Ecto neural progenitor cell (in vitro differentiated cells): ENCODE measurements around the gene SLC25A21.
"Not testable (repeated sequence)": the region's sequence is repeated elsewhere in the genome, so short reads cannot be mapped to it uniquely, and the experiment has no call there.

Experiments
- DNase-seq: peaks from one replicate; pipeline ENCODE4 v3.0.0-alpha.2; 2018; ENCODE audit warnings: low spot score

Gene SLC25A21

DNA sequence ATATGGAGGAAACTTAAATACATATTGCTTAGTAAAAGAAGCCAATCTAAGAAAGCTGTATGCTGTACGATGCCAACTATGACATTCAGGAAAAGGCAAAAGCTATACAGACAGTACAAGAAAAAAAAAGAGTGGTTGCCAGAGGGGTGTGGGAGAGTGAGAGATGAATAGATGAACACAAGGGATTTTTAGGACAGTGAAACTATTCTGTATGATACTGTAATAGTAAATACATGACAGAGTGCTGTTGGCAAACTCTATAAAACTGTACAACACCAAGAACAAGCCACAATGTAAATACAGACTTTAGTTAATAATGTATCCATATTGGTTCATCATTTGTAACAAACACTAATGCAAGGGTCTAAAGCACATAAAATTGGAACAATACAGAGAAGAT lies 14.5 kb upstream of the SLC25A21 start:
- no peak for DNase-seq

DNA sequence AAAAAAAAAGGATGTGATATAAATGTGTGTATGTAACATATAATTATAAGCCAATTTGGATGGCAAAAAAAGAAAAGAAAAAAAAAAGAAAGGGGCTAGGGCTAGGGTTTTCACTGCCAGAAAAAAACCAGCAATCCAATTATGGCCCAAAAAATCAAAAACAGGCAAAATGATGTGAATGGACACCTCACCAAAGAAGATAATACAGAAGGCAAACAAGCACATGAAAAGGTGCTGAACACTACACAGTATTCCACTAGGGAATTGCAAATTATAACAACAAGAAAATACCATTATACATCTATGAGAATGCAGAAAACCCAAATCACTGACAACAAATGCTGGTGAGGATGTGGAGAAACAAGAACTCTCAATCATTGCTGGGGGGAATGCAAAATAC lies 13.3 kb upstream of the SLC25A21 start:
- DNase-seq, result no peak

- DNase-seq, result not testable (repeated sequence)
These were observed 12.1 kb upstream of the SLC25A21 start for GRCh38 chr14:37184520-37184919.

GRCh38 chr14:37181441-37181840 lies 9.0 kb upstream of the SLC25A21 start:
- no peak for DNase-seq

DNA sequence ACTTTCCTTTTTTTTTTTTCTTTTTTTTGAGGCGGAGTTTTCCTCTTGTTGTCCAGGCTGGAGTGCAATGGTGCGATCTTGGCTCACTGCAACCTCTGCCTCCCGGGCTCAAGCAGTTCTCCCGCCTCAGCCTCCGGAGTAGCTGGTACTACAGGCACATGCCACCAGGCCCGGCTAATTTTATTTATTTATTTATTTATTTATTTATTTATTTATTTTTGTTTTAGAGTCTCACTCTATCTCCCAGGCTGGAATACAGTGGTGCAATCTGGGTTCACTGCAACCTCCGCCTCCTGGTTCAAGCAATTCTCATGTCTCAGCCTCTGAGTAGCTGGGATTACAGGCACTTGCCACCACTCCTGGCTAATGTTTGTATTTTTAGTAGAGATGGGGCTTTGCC lies 8.5 kb upstream of the SLC25A21 start:
- DNase-seq, result not testable (repeated sequence)

- no peak for DNase-seq
These were observed 7.6 kb upstream of the SLC25A21 start for GRCh38 chr14:37179896-37180502.

DNA sequence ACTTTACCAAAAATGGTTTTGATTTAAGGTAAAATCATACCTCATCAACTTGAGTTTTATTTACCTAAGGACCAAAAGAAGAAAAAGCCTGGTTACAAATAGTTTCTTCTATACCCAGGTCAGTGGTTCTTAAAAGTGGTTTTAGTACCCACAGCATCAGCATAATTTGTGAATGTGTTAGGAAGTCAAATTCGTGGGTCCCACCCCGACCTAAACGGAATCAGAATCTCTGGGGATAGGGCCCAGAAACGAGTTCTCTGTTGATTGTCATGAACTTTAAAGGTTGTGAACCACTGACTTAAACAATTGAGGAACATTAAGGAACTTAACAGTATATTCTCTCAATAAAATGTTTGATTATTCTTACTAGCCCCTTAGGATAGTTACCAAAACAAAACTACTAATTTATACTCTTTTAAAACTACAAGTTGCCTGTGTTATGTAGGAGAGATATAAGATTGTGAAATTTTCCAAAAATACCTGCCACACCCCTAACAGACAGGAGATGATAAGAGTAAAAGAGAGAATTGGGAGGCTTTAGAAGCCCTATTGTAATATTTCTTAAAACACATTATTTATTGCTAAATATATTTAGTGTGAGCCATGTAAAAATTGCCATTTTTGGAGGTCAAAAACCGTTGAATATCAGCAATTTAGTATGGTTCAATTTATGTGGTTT lies 669 bp upstream of the SLC25A21 start:
- DNase-seq, result no peak

DNA sequence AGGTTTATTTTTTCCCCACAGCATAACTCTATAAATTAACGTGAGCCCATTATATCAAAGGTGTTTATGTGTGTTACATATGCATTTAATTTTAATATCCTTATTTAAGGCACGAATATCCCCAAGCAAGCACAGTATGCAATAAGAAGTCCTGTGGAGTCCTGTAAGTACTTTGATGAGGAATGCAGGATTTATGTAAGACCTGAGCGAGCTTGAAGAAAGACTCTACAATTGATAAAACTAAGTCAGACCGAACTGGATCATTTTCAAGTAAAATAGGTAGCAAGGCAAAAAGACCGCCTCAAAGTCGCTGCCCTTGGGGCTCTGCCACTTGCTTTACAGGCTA lies 755 bp downstream of the SLC25A21 start:
- no peak for DNase-seq

DNA sequence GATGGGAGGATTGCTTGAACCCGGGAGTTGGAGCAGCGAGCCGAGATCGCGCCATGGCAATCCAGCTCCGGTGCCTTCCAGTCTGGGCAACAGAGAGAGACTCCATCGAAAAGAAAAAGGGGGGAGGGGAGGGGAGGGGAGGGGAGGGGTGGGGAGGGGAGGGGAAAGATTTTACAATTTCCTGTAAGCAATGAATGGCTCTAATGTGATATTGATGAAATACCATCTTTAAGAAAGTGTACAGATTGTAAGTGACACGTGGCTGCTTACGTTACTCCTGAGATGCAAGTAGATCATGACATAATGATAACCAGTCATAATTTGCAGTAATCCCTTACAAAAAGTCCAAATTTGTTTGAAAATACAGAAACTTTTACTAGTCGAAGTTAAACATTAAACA lies 1.4 kb downstream of the SLC25A21 start:
- DNase-seq, result no peak

DNA sequence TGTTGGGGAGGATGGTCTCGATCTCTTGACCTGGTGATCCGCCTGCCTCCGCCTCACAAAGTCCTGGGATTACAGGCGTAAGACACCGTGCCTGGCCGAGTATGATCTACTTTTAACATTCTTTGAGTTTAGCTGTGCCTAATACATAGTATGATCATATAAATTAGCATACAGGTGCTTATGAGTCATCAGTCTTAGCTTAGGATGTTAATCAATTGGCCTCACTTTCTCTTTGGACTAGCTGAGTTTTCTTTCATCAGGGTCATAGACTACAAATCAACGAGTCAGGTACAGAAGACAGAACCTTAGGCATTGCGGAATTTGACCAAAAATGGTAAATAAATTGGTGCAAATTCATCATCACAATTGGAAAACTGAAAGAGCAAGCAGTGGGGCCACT lies 2.2 kb downstream of the SLC25A21 start:
- no peak for DNase-seq

DNA sequence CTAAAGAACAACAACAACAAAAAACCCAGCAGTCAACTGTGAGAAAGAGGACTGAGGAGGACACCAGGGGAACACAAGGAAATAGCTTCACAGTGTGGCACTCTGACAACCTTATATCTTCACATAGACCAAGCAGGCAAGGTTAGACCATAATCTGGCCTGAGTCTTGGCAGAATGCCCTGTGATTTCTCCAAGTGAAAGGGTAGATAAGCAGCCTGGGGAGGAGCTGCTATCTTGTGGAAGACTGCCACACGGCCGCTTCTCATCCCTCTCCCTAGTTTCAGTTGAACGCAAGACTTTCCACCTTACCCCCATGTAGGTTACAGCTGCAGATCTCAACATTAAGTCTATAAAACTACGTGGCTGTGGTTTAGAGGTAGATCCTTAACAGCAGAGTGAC lies 3.7 kb downstream of the SLC25A21 start:
- DNase-seq, result no peak

DNA sequence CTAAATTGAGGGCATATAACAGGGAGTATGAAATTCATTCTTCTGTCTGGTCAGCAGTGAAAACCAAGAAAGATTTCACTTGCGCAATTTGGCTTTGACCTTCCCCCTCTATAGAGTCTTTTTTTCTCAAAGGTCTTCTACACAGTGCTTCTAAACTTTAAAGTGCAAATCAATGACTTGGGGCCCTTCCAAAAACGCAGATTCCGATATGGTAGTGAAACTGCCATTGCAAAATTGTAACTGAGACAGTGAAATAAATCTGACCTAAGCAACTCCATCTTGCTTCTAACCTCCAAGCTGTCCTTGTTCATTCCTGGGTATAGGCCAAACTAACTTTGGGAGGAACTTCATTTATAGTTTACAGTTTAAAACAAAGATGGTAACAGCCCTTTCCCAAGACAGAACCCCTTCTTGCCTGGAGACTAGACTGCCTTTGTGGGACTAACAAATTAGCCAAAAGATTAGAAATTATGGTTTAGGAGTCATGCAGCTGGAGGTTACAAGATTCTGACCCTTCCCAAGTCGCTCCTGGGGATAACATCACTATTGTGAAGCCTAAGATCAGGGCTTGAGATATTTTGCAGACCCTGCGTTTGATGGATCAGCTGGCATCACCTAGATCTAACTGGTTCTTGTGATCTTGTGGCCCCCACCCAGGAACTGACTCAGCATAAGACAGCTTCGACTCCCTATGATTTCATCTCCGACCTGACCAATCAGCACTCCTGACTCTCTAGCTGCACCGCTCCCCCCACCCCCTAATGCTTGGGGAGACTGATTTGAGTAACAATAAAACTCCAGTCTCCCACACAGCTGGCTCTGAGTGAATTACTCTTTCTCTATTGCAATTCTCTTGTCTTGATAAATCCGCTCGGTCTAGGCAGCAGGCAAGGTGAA lies 5.0 kb downstream of the SLC25A21 start:
- no peak for DNase-seq

DNA sequence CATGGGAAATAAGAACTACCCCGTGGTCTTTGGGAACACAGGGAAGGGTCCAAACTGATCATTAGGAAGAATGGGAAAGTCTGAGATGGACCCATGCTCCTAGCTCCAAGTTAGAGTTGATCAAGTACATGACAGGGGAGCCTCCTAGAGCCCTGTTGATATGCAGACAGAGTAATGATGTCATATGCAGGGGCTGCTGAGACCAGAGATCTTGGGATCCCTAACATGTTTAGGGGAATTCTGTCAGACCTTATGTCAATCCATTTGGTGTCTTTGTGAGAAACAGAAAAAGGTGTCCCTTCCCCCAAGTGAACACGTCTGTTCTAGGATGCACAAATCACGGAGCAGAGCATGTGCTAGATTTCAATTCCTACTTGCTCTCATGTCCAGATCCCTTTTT lies 6.6 kb downstream of the SLC25A21 start:
- DNase-seq, result no peak

DNA sequence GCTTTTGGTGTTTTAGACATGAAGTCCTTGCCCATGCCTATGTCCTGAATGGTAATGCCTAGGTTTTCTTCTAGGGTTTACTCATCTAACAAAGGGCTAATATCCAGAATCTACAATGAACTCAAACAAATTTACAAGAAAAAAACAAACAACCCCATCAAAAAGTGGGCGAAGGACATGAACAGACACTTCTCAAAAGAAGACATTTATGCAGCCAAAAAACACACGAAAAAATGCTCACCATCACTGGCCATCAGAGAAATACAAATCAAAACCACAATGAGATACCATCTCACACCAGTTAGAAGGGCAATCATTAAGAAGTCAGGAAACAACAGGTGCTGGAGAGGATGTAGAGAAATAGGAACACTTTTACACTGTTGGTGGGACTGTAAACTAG lies 10.1 kb downstream of the SLC25A21 start:
- DNase-seq, result not testable (repeated sequence)

GRCh38 chr14:37157987-37158386 lies 14.4 kb downstream of the SLC25A21 start:
- DNase-seq, result no peak

GRCh38 chr14:37153483-37153882 lies 18.9 kb downstream of the SLC25A21 start:
- DNase-seq, result no peak

DNA sequence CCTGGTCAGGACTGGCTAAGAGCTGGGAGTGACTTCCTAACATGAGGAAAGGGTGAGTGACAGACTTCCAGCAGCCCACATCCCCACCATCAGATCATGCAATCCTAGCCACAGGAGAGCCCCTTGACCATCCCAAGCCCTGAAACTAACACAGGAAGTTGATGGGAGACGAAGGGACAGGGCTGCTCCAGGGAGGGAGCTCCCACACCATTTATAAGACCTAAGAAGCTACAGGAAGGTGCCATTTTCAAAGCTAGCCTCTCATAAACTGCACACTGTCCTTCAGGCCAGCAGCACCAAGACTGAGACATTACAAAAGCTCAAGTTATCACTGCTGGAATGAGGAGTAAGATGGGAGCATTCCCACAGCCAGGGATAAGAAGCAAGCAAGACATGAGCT lies 19.4 kb downstream of the SLC25A21 start:
- no peak for DNase-seq

- no peak for DNase-seq
These were observed 22.0 kb downstream of the SLC25A21 start for GRCh38 chr14:37150414-37150813.

GRCh38 chr14:37147310-37147880 lies 25.0 kb downstream of the SLC25A21 start:
- no peak for DNase-seq

- not testable (repeated sequence) for DNase-seq
These were observed 26.0 kb downstream of the SLC25A21 start for GRCh38 chr14:37146438-37146837.

GRCh38 chr14:37145395-37145794 lies 27.0 kb downstream of the SLC25A21 start:
- no peak for DNase-seq

DNA sequence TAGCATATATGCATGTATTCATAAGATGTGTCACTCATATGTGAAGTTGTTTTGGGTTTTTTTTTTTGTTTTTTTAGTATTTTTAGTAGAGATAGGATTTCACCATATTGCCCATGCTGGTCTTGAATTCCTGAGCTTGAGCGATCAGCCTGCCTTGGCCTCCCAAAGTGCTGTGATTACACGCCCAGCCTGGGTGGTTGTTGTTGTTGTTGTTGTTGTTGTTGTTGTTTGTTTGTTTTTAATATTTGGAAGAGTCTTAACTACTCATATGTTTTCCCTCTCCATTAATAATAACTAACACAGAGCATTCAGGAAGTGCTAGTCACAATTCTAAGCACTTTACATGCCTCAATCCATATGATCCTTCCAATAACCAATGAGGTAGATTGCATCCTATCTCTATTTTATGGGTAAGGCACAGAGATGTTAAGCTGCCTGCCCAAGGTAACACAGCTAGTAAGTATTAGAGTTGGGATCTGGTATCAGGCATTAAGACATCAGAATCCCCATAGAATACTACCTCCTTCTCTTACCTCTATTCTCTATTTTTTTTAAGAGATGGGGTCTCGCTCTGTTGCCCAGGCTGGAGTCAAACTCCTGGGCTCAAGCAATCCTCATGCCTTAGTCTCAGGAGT lies 27.6 kb downstream of the SLC25A21 start:
- DNase-seq, result no peak
